Right lung (tissue), 5 donors: ENCODE results near the gene ART3. TPM values are rescaled to one million over a fixed set of nuclear protein-coding genes. Genes with fewer than 3 reads are reported as not detected.

Experiments used
- DNase-seq, 2 donors: peaks; one replicate each; pipeline ENCODE4 v3.0.0-alpha.2; 2013
- polyA plus RNA-seq, 5 donors: library from polyadenylated mRNA; unstranded; fragments of 120-200 nt; gene quantifications; one replicate each; pipeline versions ENCODE4 v1.2.1 to v1.2.3, GENCODE V29; 2013; ENCODE audit warnings: inconsistent platforms in 1 of 5, low replicate concordance in 1 of 5; ENCODE audit not compliant: insufficient read length in 5 of 5, insufficient read depth in 1 of 5

ART3 gene
- polyA plus RNA-seq, 5 donors, result 0.35 to 3.9 (median 0.46) TPM

GRCh38 chr4:76067652-76068286, 6.7 kb upstream of the ART3 start:
- DNase-seq, result peak; percentile 35 to 63

- no peak for DNase-seq
These were observed 1.7 kb upstream of the ART3 start for GRCh38 chr4:76072760-76073159.

- DNase-seq, result no peak
These were observed 588 bp downstream of the ART3 start for GRCh38 chr4:76074993-76075600.

GRCh38 chr4:76078033-76078613, 3.6 kb downstream of the ART3 start:
- DNase-seq, result no peak

GRCh38 chr4:76083386-76083988, 9.0 kb downstream of the ART3 start:
- no peak for DNase-seq

- DNase-seq, result no peak
These were observed 10.0 kb downstream of the ART3 start for GRCh38 chr4:76084542-76084941.

GRCh38 chr4:76087007-76087769, 12.7 kb downstream of the ART3 start:
- DNase-seq, result peak; percentile 23 to 29

GRCh38 chr4:76088719-76089118, 14.2 kb downstream of the ART3 start:
- DNase-seq, result no peak

GRCh38 chr4:76090241-76090691, 15.8 kb downstream of the ART3 start:
- peak in 1 of 2 donors; percentile 12 for DNase-seq

GRCh38 chr4:76091052-76091451, 16.5 kb downstream of the ART3 start:
- no peak for DNase-seq

- no peak for DNase-seq
These were observed 21.1 kb downstream of the ART3 start for GRCh38 chr4:76095568-76095967.

- DNase-seq, result no peak
These were observed 21.6 kb downstream of the ART3 start for GRCh38 chr4:76096076-76096475.

GRCh38 chr4:76105652-76106051, 31.1 kb downstream of the ART3 start:
- DNase-seq, result peak in 1 of 2 donors; percentile 6

GRCh38 chr4:76106442-76106841, 31.9 kb downstream of the ART3 start:
- no peak for DNase-seq

- DNase-seq, result no peak
These were observed 34.1 kb downstream of the ART3 start for GRCh38 chr4:76108467-76109181.

GRCh38 chr4:76116821-76117220, 42.3 kb downstream of the ART3 start:
- no peak for DNase-seq

GRCh38 chr4:76117536-76117935, 43.0 kb downstream of the ART3 start:
- DNase-seq, result no peak

GRCh38 chr4:76120199-76120598, 45.7 kb downstream of the ART3 start:
- DNase-seq, result no peak

- DNase-seq, result no peak
These were observed 51.3 kb downstream of the ART3 start for GRCh38 chr4:76125816-76126215.

GRCh38 chr4:76127754-76128153, 53.2 kb downstream of the ART3 start:
- no peak for DNase-seq

GRCh38 chr4:76141241-76141640, 66.7 kb downstream of the ART3 start:
- no peak for DNase-seq
